ENCODE results near the gene YY1.

Gene YY1

GRCh38 chr14:100325231-100325632 is 86.3 kb downstream of the YY1 start:
- H3K79me2 ChIP-seq (ENCODE audit: insufficient read depth, low read length) = no peaks in the 10 kb centered on the region
- H3K27me3 ChIP-seq (ENCODE audit: insufficient read depth, low read length, poor library complexity, severe bottlenecking) = no peaks in the 10 kb centered on the region
- no peaks in the 10 kb centered on the region for H3K9me3 ChIP-seq (ENCODE audit: insufficient read depth, low read depth, low read length)
- no peak overlapping the region for H3K4me3 ChIP-seq (ENCODE audit: low read length, poor library complexity, severe bottlenecking)
- no peak overlapping the region for H3K9ac ChIP-seq (ENCODE audit: low read depth, low read length, poor library complexity, severe bottlenecking)
- TF ChIP-seq EZH2phosphoT487 (IDR thresholded peaks at IDR 0.05; ENCODE audit: borderline replicate concordance) (no peak), CTCF (conservative IDR thresholded peaks at IDR 0.05; ENCODE audit: low read length) (no peak)
- no peaks in the 10 kb centered on the region for H4K20me1 ChIP-seq (ENCODE audit: insufficient read depth, low read length, poor library complexity, severe bottlenecking)
- H3K9me2 ChIP-seq (replicated peaks; ENCODE audit: low read depth, low read length) = no peaks in the 10 kb centered on the region
- no peak overlapping the region for H2AFZ ChIP-seq (ENCODE audit: low read length)
- no peaks in the 10 kb centered on the region for H3K4me1 ChIP-seq (ENCODE audit: insufficient read depth, low read length, poor library complexity, severe bottlenecking)
- H3K4me2 ChIP-seq (ENCODE audit: low read depth, low read length, poor library complexity, severe bottlenecking) = no peak overlapping the region
- H3F3A ChIP-seq (ENCODE audit: low read depth) = no peaks in the 10 kb centered on the region
- no peaks in the 10 kb centered on the region for H3K36me3 ChIP-seq (ENCODE audit: insufficient read depth, low read length)

GRCh38 chr14:100325958-100326357 is 87.0 kb downstream of the YY1 start:
- Histone ChIP-seq H3K9me3 (ENCODE audit: insufficient read depth, low read depth, low read length) (no peaks in the 10 kb centered on the region), H2AFZ (ENCODE audit: low read length) (no peak overlapping the region), H3K79me2 (ENCODE audit: insufficient read depth, low read length) (no peaks in the 10 kb centered on the region), H3K36me3 (ENCODE audit: insufficient read depth, low read length) (no peaks in the 10 kb centered on the region), H3K4me3 (ENCODE audit: low read length, poor library complexity, severe bottlenecking) (no peak overlapping the region), H4K20me1 (ENCODE audit: insufficient read depth, low read length, poor library complexity, severe bottlenecking) (no peaks in the 10 kb centered on the region), H3F3A (ENCODE audit: low read depth) (no peaks in the 10 kb centered on the region), H3K9me2 (replicated peaks; ENCODE audit: low read depth, low read length) (no peaks in the 10 kb centered on the region), H3K4me2 (ENCODE audit: low read depth, low read length, poor library complexity, severe bottlenecking) (no peak overlapping the region), H3K27me3 (ENCODE audit: insufficient read depth, low read length, poor library complexity, severe bottlenecking) (no peaks in the 10 kb centered on the region), H3K9ac (ENCODE audit: low read depth, low read length, poor library complexity, severe bottlenecking) (no peak overlapping the region), H3K4me1 (ENCODE audit: insufficient read depth, low read length, poor library complexity, severe bottlenecking) (no peaks in the 10 kb centered on the region)
- TF ChIP-seq CTCF (conservative IDR thresholded peaks at IDR 0.05; ENCODE audit: low read length) = no peak

GRCh38 chr14:100327128-100327527 is 88.2 kb downstream of the YY1 start:
- Histone ChIP-seq H3K4me1 (ENCODE audit: insufficient read depth, low read length, poor library complexity, severe bottlenecking) (no peaks in the 10 kb centered on the region), H2AFZ (ENCODE audit: low read length) (no peak overlapping the region), H3K4me2 (ENCODE audit: low read depth, low read length, poor library complexity, severe bottlenecking) (no peak overlapping the region), H3K36me3 (ENCODE audit: insufficient read depth, low read length) (no peaks in the 10 kb centered on the region), H3F3A (ENCODE audit: low read depth) (no peaks in the 10 kb centered on the region), H3K9ac (ENCODE audit: low read depth, low read length, poor library complexity, severe bottlenecking) (no peak overlapping the region), H4K20me1 (ENCODE audit: insufficient read depth, low read length, poor library complexity, severe bottlenecking) (no peaks in the 10 kb centered on the region), H3K9me2 (replicated peaks; ENCODE audit: low read depth, low read length) (no peaks in the 10 kb centered on the region), H3K9me3 (ENCODE audit: insufficient read depth, low read depth, low read length) (no peaks in the 10 kb centered on the region), H3K4me3 (ENCODE audit: low read length, poor library complexity, severe bottlenecking) (no peak overlapping the region), H3K79me2 (ENCODE audit: insufficient read depth, low read length) (no peaks in the 10 kb centered on the region), H3K27me3 (ENCODE audit: insufficient read depth, low read length, poor library complexity, severe bottlenecking) (no peaks in the 10 kb centered on the region)
- TF ChIP-seq CTCF (conservative IDR thresholded peaks at IDR 0.05; ENCODE audit: low read length) (no peak), EZH2phosphoT487 (IDR thresholded peaks at IDR 0.05; ENCODE audit: borderline replicate concordance) (no peak)

All from Loucy (cell line).